Right lobe of liver (tissue), 6 donors: Measurements from ENCODE around the gene ENO1. TPM values are rescaled to one million over a fixed set of nuclear protein-coding genes. Genes with fewer than 3 reads are reported as not detected.

Source experiments
- ATAC-seq, 4 donors: fragments of 200-7000 bp; cut with Tn5 transposase; one replicate each; pipeline ENCODE4 v1.9.1; 2020; ENCODE audit warnings: mild to moderate bottlenecking in 4 of 4, moderate library complexity in 4 of 4
- DNase-seq, 3 donors: peaks; one replicate each; pipeline ENCODE4 v3.0.0-alpha.2; 2020
- H3K27ac ChIP-seq, 3 donors: fragments of 200-600 bp; one replicate each; pipeline ENCODE4 v1.8.0; 2022
- H3K27me3 ChIP-seq, 2 donors: fragments of 200-600 bp; one replicate each; pipeline ENCODE4 v1.8.0; 2022
- H3K36me3 ChIP-seq, 4 donors: fragments of 200-600 bp; sonication (generic) in 1 of 4; one replicate each; pipeline versions ENCODE4 v1.5.1 to v1.8.0; 2017 to 2022; ENCODE audit warnings: control low read depth in 1 of 4
- H3K4me1 ChIP-seq, 4 donors: fragments of 200-600 bp; sonication (generic) in 1 of 4; one replicate each; pipeline versions ENCODE4 v1.5.1 to v1.8.0; 2017 to 2022; ENCODE audit warnings: control low read depth in 1 of 4
- H3K4me3 ChIP-seq, 3 donors: fragments of 200-600 bp; one replicate each; pipeline ENCODE4 v1.8.0; 2022
- H3K9me3 ChIP-seq, 4 donors: fragments of 200-600 bp; sonication (generic) in 1 of 4; one replicate each; pipeline versions ENCODE4 v1.5.1 to v1.8.0; 2017 to 2022; ENCODE audit warnings: control low read depth in 1 of 4
- POLR2A ChIP-seq: fragments of 450-650 bp; IDR thresholded peaks from one replicate; pipeline ENCODE4 v1.6.1; 2017; ENCODE audit warnings: antibody characterized with exemption, mild to moderate bottlenecking
- WGBS: methylation state at CpG from one replicate; pipeline ENCODE4 v1.1.6; 2018; ENCODE audit warnings: low coverage, low lambda C conversion rate; ENCODE audit not compliant: insufficient coverage; ENCODE audit errors: missing lambda C conversion rate; 5-methylcytosine and 5-hydroxymethylcytosine counted together
- intact Hi-C, 2 donors: fragments of 100-400 bp; cut with DNase I; formaldehyde crosslinking; loops; one replicate each; pipeline versions ENCODE4 v1.11.2 to v1.14.1; 2022
- total RNA-seq, 6 experiments: library from RNA; depleted of rRNA in 2 of 6; stranded (reverse); fragments of >200 nt in 2 of 6; fragmentation: NEBNext Ultra II Directional in 3 of 6; extraction: Animal tissue kit (Norgen Biotek cat#: 25700) in 3 of 6; gene quantifications; one replicate each; pipeline versions ENCODE4 v1.1.0 to v1.2.4, GENCODE V29; 2016 to 2023
- TF ChIP-seq, protein P1 (sequence below), 4 donors: fragments of 200-600 bp in 3 of 4; fragments of 450-650 bp in 1 of 4; IDR thresholded peaks; one replicate each; pipeline versions ENCODE4 v1.5.1 to v1.8.0; 2016 to 2022; ENCODE audit warnings: antibody characterized with exemption in 4 of 4, mild to moderate bottlenecking in 2 of 4
- donor health status: DM: no; HTN: yes; CAD: no.
- donor health status: DM: no; HTN: no; CAD: no.
- donor health status: DM: no; HTN: no; CAD: no.
- donor health status: DM: no; HTN: yes; CAD: no.
- donor health status: DM: no; HTN: yes; CAD: no.

The ENO1 gene
- total RNA-seq, 6 experiments from 2014 or later, result 314 to 792 (median 539) TPM

DNA sequence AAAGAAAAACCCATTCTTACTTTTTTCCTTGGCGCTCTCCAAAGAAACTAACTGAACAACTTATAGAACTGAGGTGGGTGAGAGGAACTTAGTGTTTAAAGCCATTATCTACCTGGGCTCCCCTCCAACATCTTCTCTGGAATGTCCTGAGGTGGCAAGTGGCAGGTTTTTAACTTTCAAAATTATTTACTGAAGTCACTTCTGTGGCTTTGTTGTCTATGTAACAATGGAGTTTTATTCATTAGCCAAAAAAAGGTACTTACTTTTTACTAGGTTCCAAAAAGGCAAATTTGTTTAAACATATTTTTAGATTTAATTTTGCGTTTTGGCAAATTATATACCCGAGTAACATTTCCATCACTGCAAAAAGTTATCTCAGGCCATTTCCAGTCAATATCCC is 2.4 kb downstream of the ENO1 start:
- no peak for DNase-seq
- no peak for TF ChIP-seq POLR2A
- TF ChIP-seq, protein P1, sequence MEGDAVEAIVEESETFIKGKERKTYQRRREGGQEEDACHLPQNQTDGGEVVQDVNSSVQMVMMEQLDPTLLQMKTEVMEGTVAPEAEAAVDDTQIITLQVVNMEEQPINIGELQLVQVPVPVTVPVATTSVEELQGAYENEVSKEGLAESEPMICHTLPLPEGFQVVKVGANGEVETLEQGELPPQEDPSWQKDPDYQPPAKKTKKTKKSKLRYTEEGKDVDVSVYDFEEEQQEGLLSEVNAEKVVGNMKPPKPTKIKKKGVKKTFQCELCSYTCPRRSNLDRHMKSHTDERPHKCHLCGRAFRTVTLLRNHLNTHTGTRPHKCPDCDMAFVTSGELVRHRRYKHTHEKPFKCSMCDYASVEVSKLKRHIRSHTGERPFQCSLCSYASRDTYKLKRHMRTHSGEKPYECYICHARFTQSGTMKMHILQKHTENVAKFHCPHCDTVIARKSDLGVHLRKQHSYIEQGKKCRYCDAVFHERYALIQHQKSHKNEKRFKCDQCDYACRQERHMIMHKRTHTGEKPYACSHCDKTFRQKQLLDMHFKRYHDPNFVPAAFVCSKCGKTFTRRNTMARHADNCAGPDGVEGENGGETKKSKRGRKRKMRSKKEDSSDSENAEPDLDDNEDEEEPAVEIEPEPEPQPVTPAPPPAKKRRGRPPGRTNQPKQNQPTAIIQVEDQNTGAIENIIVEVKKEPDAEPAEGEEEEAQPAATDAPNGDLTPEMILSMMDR (IDR thresholded peaks at IDR 0.05), result no peak
- peak overlapping the region in 2 of 3 donors; percentile 98 to 100 for H3K27ac ChIP-seq
- H3K4me3 ChIP-seq, result peak overlapping the region in 1 of 3 donors; percentile 98
- ATAC-seq, result no peak
- peaks cover 0 to 79% (median 36%) of the 10 kb centered on the region in 4 donors for H3K4me1 ChIP-seq
- H3K36me3 ChIP-seq, result peaks cover 3 to 34% (median 23%) of the 10 kb centered on the region in 4 donors
- intact Hi-C loops, result no loop called here
- H3K9me3 ChIP-seq, result no peaks in the 10 kb centered on the region
- 54% methylated on average over 3 of the region's 3 CpGs for WGBS
- no peaks in the 10 kb centered on the region for H3K27me3 ChIP-seq

DNA sequence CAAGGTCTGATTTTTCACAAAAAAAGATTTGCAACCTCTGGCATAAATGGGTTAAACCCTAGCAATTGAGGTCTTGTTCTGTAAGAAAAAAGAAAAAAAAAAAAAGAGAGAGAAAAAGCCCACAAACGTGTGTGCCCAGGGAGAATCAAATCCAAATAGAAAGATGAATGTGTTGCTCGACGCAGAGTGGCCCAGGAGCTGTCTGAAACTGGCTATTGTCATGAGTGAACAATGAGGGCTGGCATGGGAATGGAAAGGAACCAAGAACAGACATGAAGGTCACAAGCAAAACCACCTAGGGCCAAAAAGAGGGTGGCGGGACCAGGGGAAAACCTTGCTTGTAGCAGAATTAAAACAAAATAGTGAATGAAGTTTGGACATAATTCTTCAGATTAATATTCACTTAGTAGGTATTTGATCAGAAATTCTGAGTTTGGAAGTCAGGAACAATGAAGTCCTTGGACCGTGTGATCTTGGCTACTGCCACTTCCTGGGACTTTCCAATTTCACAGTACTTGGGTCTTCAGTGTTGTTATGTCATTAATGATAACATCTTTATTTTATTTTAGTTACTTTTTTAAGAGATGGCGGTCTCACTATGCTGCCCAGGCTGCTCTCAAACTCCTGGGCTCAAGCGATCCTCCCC is 3.1 kb downstream of the ENO1 start:
- WGBS, result 51% methylated on average over 7 of the region's 7 CpGs
- no peak for TF ChIP-seq POLR2A
- TF ChIP-seq, protein P1 (IDR thresholded peaks at IDR 0.05), result no peak
- Histone ChIP-seq H3K27me3 (no peaks in the 10 kb centered on the region), H3K4me3 (peak overlapping the region in 1 of 3 donors; percentile 98), H3K9me3 (no peaks in the 10 kb centered on the region), H3K36me3 (peaks cover 10 to 41% (median 27%) of the 10 kb centered on the region in 4 donors), H3K27ac (peak overlapping the region in 2 of 3 donors; percentile 6 to 100), H3K4me1 (peaks cover 0 to 79% (median 37%) of the 10 kb centered on the region in 4 donors)
- ATAC-seq (no peak), DNase-seq (no peak)
- intact Hi-C loops, result no loop called here

DNA sequence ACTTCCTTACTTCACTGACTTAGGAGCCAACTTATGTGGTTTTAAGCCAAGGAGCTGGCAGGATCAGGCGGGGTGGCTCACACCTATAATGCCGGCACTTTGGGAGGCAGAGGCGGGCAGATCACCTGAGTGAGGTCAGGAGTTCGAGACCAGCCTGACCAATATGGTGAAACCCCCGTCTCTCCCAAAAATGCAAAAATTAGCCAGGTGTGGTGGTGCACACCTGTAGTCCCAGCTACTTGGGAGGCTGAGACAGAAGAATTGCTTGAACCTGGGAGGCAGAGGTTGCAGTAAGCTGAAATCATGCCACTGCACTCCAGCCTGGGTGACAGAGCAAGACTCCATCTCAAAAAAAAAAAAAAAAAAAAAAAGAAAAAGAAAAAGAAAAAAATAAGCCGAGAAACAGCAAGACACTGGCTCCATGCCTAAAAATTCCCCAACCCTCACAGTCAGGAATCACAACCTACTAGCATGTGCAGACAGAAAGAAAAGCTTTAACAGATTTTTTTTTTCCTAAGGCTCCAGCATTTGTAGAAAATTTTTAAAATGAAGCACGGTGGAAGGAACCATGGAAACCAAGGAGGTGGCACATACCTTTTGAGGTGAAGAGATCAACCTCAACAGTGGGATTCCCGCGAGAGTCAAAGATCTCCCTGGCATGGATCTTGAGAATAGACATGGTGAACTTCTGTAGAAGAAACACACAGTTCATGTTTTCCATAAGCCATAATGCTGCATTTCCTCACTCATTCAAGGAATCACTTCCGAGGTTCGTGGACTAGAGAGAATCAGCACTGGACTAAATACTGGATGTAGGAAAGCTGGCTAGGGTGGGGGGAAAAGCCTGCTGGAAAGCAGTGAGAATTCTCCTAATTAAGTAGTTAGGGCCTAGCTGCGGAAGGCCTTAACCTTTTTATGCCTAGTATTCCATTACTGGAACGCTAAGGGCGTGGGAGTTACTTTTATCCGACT is 4.0 kb downstream of the ENO1 start:
- no peak overlapping the region for H3K4me3 ChIP-seq
- TF ChIP-seq, protein P1 (IDR thresholded peaks at IDR 0.05), result no peak
- TF ChIP-seq POLR2A, result no peak
- peaks cover 0 to 80% (median 38%) of the 10 kb centered on the region in 4 donors for H3K4me1 ChIP-seq
- no peaks in the 10 kb centered on the region for H3K9me3 ChIP-seq
- ATAC-seq (no peak), DNase-seq (no peak)
- H3K27ac ChIP-seq, result peak overlapping the region in 2 of 3 donors; percentile 35 to 100
- H3K27me3 ChIP-seq, result no peaks in the 10 kb centered on the region
- WGBS, result 78% methylated on average over 12 of the region's 15 CpGs
- peaks cover 16 to 49% (median 31%) of the 10 kb centered on the region in 4 donors for H3K36me3 ChIP-seq
- intact Hi-C loops, result no loop called here

DNA sequence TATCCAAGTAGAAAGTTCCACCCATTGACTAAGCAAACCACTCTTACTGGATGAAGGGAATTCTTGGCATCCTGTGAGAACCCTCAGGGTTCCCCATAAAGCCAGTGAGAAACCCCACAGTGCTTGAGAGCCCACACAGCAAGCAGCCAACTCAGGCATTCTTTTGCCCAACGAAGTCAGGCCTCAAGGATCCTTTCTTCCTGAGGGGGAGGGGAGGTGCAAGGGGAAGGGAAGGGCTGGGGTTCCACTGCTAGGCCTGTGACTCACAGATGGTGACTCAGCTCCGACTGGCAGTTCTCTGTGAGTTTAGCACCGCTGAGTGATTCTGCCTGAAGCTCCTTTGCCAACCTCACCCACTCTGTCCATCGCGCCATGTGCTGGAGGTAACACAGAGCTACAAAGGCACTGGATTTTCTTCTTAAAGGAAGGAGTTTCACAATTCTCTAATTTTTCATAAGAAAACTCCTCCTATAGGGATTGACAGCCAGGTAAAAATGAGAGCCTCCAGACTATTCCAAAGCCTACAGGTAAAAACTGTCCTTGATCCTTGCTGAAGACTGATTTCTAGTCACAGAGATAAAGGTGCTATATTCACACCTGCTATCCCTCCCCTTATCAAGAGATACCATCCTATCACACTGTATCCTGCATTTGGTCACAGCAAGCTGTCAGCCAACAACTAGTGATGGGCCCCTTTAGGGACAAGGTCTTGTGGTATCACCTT is 4.8 kb downstream of the ENO1 start:
- peaks cover 0 to 87% (median 37%) of the 10 kb centered on the region in 4 donors for H3K4me1 ChIP-seq
- H3K36me3 ChIP-seq, result peaks cover 16 to 57% (median 35%) of the 10 kb centered on the region in 4 donors
- intact Hi-C loops, result no loop called here
- TF ChIP-seq, protein P1 (IDR thresholded peaks at IDR 0.05), result no peak
- no peak for TF ChIP-seq POLR2A
- ATAC-seq, result peak; percentile 10 to 57 (median 37)
- 20% methylated on average over 5 of the region's 5 CpGs for WGBS
- H3K27ac ChIP-seq, result peak overlapping the region in 2 of 3 donors; percentile 35 to 63
- H3K4me3 ChIP-seq, result no peak overlapping the region
- no peaks in the 10 kb centered on the region for H3K9me3 ChIP-seq
- DNase-seq, result peak; percentile 69 to 86 (median 73)
- no peaks in the 10 kb centered on the region for H3K27me3 ChIP-seq
